GM12878 (cell line): ENCODE results near the gene ADAMTSL2. TPM values are rescaled to one million over a fixed set of nuclear protein-coding genes. Genes with fewer than 3 reads are reported as not detected.

Experiments used
- ATAC-seq: fragments of 200-7000 bp; cut with Tn5 transposase; 3 replicates; pipeline ENCODE4 v1.9.1; 2020; ENCODE audit warnings: mild to moderate bottlenecking, moderate library complexity
- BruUV-seq: library from RNA; stranded (reverse); fragments of 400-500 nt; replicated peaks from 2 replicates; lab custom pipeline; 2021; lab: Mats Ljungman, UMichigan
- CTCF ChIA-PET: fragments of 300-600 bp; sonication (Branson Sonifier 250); formaldehyde crosslinking; extraction: SDS; loops from one replicate; lab custom pipeline; 2021; ENCODE audit warnings: inconsistent platforms; lab: Yijun Ruan, JAX
- POLR2A ChIA-PET: fragments of 350-600 bp; formaldehyde crosslinking; extraction: SDS; loops from one replicate; lab custom pipeline; 2021; ENCODE audit warnings: inconsistent platforms; lab: Charles Lee
- RAD21 ChIA-PET: fragments of 300-600 bp; sonication (Branson Sonifier 250); formaldehyde crosslinking; loops from one replicate; lab custom pipeline; 2023; ENCODE audit warnings: antibody characterized with exemption; ENCODE audit not compliant: unreplicated experiment; lab: Charles Lee
- SMC1A ChIA-PET: fragments of 300-600 bp; sonication (Branson Sonifier 250); formaldehyde crosslinking; loops from one replicate; lab custom pipeline; 2023; ENCODE audit not compliant: unreplicated experiment, uncharacterized antibody; lab: Charles Lee
- DNase-seq: peaks from one replicate; pipeline ENCODE4 v3.0.0-alpha.2; 2011; ENCODE audit warnings: low read depth, low spot score
- FAIRE-seq: peaks from 3 replicates; lab custom pipeline; 2011; peaks lifted over from hg19 to GRCh38; lab: Jason Lieb, UNC
- H2AFZ ChIP-seq: 2 replicates; pipeline ENCODE4 v1.6.0; 2011; ENCODE audit warnings: low read depth, low read length, control low read depth; ENCODE audit not compliant: control insufficient read depth
- H3K27ac ChIP-seq: 2 replicates; pipeline ENCODE4 v1.5.1; 2011; ENCODE audit warnings: control low read depth; ENCODE audit not compliant: control insufficient read depth, insufficient read depth
- H3K27me3 ChIP-seq, 2 experiments: replicated peaks in 1 of 2; 2 replicates each; pipeline versions ENCODE4 v1.6.0 to v1.6.1; 2011; ENCODE audit warnings: low read length in 1 of 2; ENCODE audit not compliant: control insufficient read depth in 2 of 2, insufficient read depth in 2 of 2
- H3K36me3 ChIP-seq, 2 experiments: 2 replicates each; pipeline ENCODE4 v1.5.1; 2011; ENCODE audit warnings: low read length in 1 of 2; ENCODE audit not compliant: control insufficient read depth in 2 of 2, insufficient read depth in 2 of 2
- H3K4me1 ChIP-seq: 2 replicates; pipeline ENCODE4 v1.6.1; 2011; ENCODE audit warnings: mild to moderate bottlenecking, low read length, moderate library complexity, mixed read lengths; ENCODE audit not compliant: control insufficient read depth, insufficient read depth
- H3K4me2 ChIP-seq: 2 replicates; pipeline ENCODE4 v1.6.0; 2011; ENCODE audit warnings: control low read depth; ENCODE audit not compliant: control insufficient read depth, insufficient read depth
- H3K4me3 ChIP-seq: fragments of 200-600 bp; sonication (generic); 2 replicates; pipeline ENCODE4 v1.5.1; 2016
- H3K79me2 ChIP-seq: 2 replicates; pipeline ENCODE4 v1.6.0; 2011; ENCODE audit warnings: low read length; ENCODE audit not compliant: control insufficient read depth, insufficient read depth
- H3K9ac ChIP-seq: 2 replicates; pipeline ENCODE4 v1.8.0; 2011; ENCODE audit warnings: low read length, control low read depth, mixed read lengths; ENCODE audit not compliant: control insufficient read depth, insufficient read depth
- H3K9me3 ChIP-seq: replicated peaks from 3 replicates; pipeline ENCODE4 v1.5.1; 2011; ENCODE audit warnings: mild to moderate bottlenecking, low read length; ENCODE audit not compliant: control insufficient read depth, insufficient read depth
- H4K20me1 ChIP-seq: 2 replicates; pipeline ENCODE4 v1.6.0; 2011; ENCODE audit not compliant: control insufficient read depth, insufficient read depth
- KLF5 ChIP-seq: fragments of 450-650 bp; IDR thresholded peaks from 2 replicates; pipeline ENCODE4 v1.6.1; 2014; ENCODE audit warnings: mild to moderate bottlenecking; ENCODE audit not compliant: partially characterized antibody
- NBN ChIP-seq: fragments of 450-650 bp; IDR thresholded peaks from 2 replicates; pipeline ENCODE4 v1.6.1; 2016
- NFYB ChIP-seq: IDR thresholded peaks from 2 replicates; pipeline ENCODE4 v1.6.1; 2011; ENCODE audit warnings: low read depth, mild to moderate bottlenecking, low read length, improper control_type of control experiment, moderate library complexity; ENCODE audit not compliant: insufficient read depth
- WGBS: methylation state at CpG from one replicate; pipeline ENCODE4 v1.1.6; 2016; ENCODE audit warnings: low lambda C conversion rate; ENCODE audit not compliant: insufficient replicate concordance, insufficient coverage; ENCODE audit errors: missing lambda C conversion rate; 5-methylcytosine and 5-hydroxymethylcytosine counted together
- in situ Hi-C: fragments of 300-500 bp; cut with MboI; formaldehyde crosslinking; loops from 9 replicates; pipeline ENCODE4 v1.14.3; 2018; ENCODE audit warnings: mixed read lengths
- intact Hi-C: fragments of 100-400 bp; cut with micrococcal nuclease; formaldehyde crosslinking; loops from one replicate; pipeline ENCODE4 v1.14.2; 2022; ENCODE audit not compliant: unreplicated experiment
- polyA plus RNA-seq, 11 experiments: library from polyadenylated mRNA; depleted of rRNA in 4 of 11; unstranded in 6 of 11; stranded (reverse) in 5 of 11; fragments of >200 nt; fragmentation: Nextera tagmentation in 4 of 11; fragmentation: Illumina TruSeq in 1 of 11; extraction: Ambion mirVana in 4 of 11; extraction: Trizol in 1 of 11; gene quantifications; 1 replicate in 1 of 11; 2 replicates in 10 of 11; pipeline versions ENCODE4 v1.2.1 to v1.2.3, GENCODE V29; 2011 to 2016; ENCODE audit warnings: inconsistent platforms in 2 of 11, missing spikeins in 2 of 11, low read depth in 1 of 11
- total RNA-seq, 4 experiments: library from RNA; depleted of rRNA in 3 of 4; stranded (reverse); fragments of >200 nt in 3 of 4; fragmentation: Illumina TruSeq in 1 of 4; extraction: Trizol in 1 of 4; gene quantifications; 2 replicates each; pipeline versions ENCODE4 v1.2.1 to v1.2.3, GENCODE V29; 2013 to 2021
- TF ChIP-seq, protein P1 (sequence below): fragments of 450-650 bp; IDR thresholded peaks from 2 replicates; pipeline ENCODE4 v1.6.1; 2018; ENCODE audit warnings: mild to moderate bottlenecking, low read depth, moderate library complexity; ENCODE audit not compliant: partially characterized antibody
- TF ChIP-seq, protein P2 (sequence below): IDR thresholded peaks from 2 replicates; pipeline ENCODE4 v1.6.1; 2011; ENCODE audit warnings: borderline replicate concordance, low read depth, mild to moderate bottlenecking, moderate library complexity, low read length; ENCODE audit not compliant: insufficient read depth, poor library complexity, severe bottlenecking

ADAMTSL2 gene
- total and polyA plus RNA-seq, 10 of the 15 experiments (the other 5 are each of a cell fraction or from before 2014, with no cell fraction given) = 0.07 TPM; not detected in 9

DNA sequence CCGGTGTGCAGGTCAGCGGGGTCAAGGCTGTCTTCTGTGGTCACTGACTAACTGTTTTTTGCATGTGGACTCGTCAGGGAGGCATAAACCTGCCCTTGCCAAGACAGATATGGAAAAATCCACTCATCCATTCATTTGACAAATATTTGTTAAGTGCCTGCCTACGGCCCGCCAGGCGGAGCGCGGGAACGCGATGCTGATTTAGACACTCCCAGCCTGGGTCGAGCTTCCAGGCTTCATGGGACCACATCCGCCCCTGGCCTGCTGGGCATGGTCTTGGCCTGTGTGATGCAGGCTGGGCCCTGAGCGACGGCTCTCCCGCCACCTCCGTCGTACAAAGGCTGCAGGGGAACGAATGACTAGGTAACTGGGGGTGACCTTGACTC is 27.9 kb upstream of the ADAMTSL2 start:
- POLR2A ChIA-PET = no interaction called here
- BruUV-seq = no TSS peak
- no peaks in the 10 kb centered on the region for H3K79me2 ChIP-seq
- RAD21 ChIA-PET = no interaction called here
- H3K4me2 ChIP-seq = no peak overlapping the region
- H3K9me3 ChIP-seq = peaks cover 6% of the 10 kb centered on the region; the same call in 2 of the 3 replicates
- no peaks in the 10 kb centered on the region for H4K20me1 ChIP-seq
- in situ Hi-C loops = no loop called here
- WGBS = 73% methylated on average over 18 of the region's 18 CpGs
- no peaks in the 10 kb centered on the region; a peak in 1 of 4 replicates for H3K27me3 ChIP-seq
- no peak for ATAC-seq
- H2AFZ ChIP-seq = no peak overlapping the region
- SMC1A ChIA-PET = no interaction called here
- FAIRE-seq = no peak
- CTCF ChIA-PET = no interaction called here
- H3K4me1 ChIP-seq = no peaks in the 10 kb centered on the region
- no peak overlapping the region for H3K27ac ChIP-seq
- intact Hi-C loops = no loop called here
- no peaks in the 10 kb centered on the region for H3K36me3 ChIP-seq
- no peak overlapping the region for H3K4me3 ChIP-seq
- H3K9ac ChIP-seq = no peak overlapping the region
- TF ChIP-seq, protein P1, sequence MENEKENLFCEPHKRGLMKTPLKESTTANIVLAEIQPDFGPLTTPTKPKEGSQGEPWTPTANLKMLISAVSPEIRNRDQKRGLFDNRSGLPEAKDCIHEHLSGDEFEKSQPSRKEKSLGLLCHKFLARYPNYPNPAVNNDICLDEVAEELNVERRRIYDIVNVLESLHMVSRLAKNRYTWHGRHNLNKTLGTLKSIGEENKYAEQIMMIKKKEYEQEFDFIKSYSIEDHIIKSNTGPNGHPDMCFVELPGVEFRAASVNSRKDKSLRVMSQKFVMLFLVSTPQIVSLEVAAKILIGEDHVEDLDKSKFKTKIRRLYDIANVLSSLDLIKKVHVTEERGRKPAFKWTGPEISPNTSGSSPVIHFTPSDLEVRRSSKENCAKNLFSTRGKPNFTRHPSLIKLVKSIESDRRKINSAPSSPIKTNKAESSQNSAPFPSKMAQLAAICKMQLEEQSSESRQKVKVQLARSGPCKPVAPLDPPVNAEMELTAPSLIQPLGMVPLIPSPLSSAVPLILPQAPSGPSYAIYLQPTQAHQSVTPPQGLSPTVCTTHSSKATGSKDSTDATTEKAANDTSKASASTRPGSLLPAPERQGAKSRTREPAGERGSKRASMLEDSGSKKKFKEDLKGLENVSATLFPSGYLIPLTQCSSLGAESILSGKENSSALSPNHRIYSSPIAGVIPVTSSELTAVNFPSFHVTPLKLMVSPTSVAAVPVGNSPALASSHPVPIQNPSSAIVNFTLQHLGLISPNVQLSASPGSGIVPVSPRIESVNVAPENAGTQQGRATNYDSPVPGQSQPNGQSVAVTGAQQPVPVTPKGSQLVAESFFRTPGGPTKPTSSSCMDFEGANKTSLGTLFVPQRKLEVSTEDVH = no peak
- TF ChIP-seq KLF5 (no peak), NBN (no peak), NFYB (no peak)
- TF ChIP-seq, protein P2, sequence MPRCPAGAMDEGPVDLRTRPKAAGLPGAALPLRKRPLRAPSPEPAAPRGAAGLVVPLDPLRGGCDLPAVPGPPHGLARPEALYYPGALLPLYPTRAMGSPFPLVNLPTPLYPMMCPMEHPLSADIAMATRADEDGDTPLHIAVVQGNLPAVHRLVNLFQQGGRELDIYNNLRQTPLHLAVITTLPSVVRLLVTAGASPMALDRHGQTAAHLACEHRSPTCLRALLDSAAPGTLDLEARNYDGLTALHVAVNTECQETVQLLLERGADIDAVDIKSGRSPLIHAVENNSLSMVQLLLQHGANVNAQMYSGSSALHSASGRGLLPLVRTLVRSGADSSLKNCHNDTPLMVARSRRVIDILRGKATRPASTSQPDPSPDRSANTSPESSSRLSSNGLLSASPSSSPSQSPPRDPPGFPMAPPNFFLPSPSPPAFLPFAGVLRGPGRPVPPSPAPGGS = no peak
- DNase-seq = no peak
